Muscle of leg (tissue), 11 donors: ENCODE measurements around the gene SLC9A7. TPM values are rescaled to one million over a fixed set of nuclear protein-coding genes. Genes with fewer than 3 reads are reported as not detected.

Source experiments
- DNase-seq: peaks from one replicate; pipeline ENCODE4 v3.0.0; 2013
- H3K27ac ChIP-seq: one replicate; pipeline ENCODE4 v1.5.1; 2013; ENCODE audit warnings: mild to moderate bottlenecking, low read length, control low read depth
- H3K27me3 ChIP-seq: one replicate; pipeline ENCODE4 v1.6.1; 2013; ENCODE audit warnings: low read length; ENCODE audit not compliant: control insufficient read depth, insufficient read depth
- H3K36me3 ChIP-seq: one replicate; pipeline ENCODE4 v1.6.1; 2013; ENCODE audit warnings: low read length; ENCODE audit not compliant: control insufficient read depth, insufficient read depth
- H3K4me1 ChIP-seq: one replicate; pipeline ENCODE4 v1.6.1; 2013; ENCODE audit warnings: low read length; ENCODE audit not compliant: control insufficient read depth, insufficient read depth
- H3K4me3 ChIP-seq: one replicate; pipeline ENCODE4 v1.5.1; 2013; ENCODE audit warnings: low read length, control low read depth
- H3K9me3 ChIP-seq: replicated peaks from 2 replicates; pipeline ENCODE4 v1.6.1; 2013; ENCODE audit warnings: low read depth, low read length; ENCODE audit not compliant: control insufficient read depth
- WGBS: methylation state at CpG from one replicate; pipeline ENCODE4 v1.1.5; 2013; ENCODE audit warnings: missing lambda C conversion rate; ENCODE audit not compliant: insufficient coverage; 5-methylcytosine and 5-hydroxymethylcytosine counted together
- polyA plus RNA-seq, 8 donors: library from polyadenylated mRNA; unstranded; fragments of 120-200 nt; gene quantifications; one replicate each; pipeline versions ENCODE4 v1.2.1 to v1.2.3, GENCODE V29; 2013; ENCODE audit warnings: inconsistent platforms in 1 of 8, low replicate concordance in 1 of 8; ENCODE audit not compliant: insufficient read length in 8 of 8, insufficient read depth in 1 of 8
- total RNA-seq: library from RNA; stranded (reverse); fragments of 120-200 nt; gene quantifications from one replicate; pipeline ENCODE4 v1.2.4, GENCODE V29; 2013

The SLC9A7 gene
- total and polyA plus RNA-seq, 9 donors, result 5.4 to 12.3 (median 6.7) TPM

DNA sequence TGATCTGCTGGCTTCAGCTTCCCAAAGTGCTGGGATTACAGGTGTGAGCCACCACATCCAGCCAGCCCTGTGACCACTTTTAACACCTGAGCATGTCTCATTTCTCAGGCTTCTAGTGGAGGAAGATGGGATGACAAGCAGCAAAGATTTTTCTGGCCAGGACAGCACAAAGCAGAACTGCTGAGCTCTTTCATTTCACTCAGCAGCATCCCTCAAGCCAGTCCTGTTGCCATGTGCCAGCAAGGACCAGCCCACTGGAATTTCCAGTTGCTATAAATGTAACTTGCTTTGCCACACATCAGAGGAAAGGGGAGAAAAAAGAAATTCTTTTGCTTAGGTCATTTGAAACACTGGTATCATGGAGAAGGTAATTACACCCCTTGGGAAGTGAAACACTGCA lies 75.9 kb downstream of the SLC9A7 start:
- H3K4me1 ChIP-seq, result no peaks in the 10 kb centered on the region
- no peaks in the 10 kb centered on the region for H3K9me3 ChIP-seq
- peaks cover 13% of the 10 kb centered on the region for H3K27me3 ChIP-seq
- DNase-seq, result no peak
- H3K36me3 ChIP-seq, result no peaks in the 10 kb centered on the region
- H3K27ac ChIP-seq, result no peak overlapping the region
- H3K4me3 ChIP-seq, result no peak overlapping the region

DNA sequence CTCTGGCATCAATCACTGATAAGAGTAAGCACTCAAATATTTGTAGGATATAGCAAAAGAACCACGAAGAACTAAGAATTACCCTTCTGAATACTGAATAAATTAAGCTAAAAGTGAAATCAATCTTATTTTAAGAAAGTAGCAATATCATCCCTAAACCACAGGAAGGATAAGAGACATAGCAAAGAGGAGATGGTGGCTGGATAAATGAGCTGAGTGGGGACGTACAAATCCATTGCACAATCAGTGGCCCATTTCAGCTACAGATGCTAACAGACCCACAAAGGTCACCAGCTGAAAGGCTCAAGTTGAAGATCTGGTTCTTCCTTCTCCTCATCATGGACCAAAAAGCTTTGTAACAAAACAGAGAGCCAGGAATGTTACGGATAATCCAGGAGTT lies 77.1 kb downstream of the SLC9A7 start:
- 88% methylated on average over 1 of the region's 3 CpGs for WGBS
- Histone ChIP-seq H3K27me3 (peaks cover 16% of the 10 kb centered on the region), H3K9me3 (no peaks in the 10 kb centered on the region), H3K4me1 (no peaks in the 10 kb centered on the region), H3K27ac (no peak overlapping the region), H3K4me3 (no peak overlapping the region), H3K36me3 (no peaks in the 10 kb centered on the region)
- DNase-seq, result no peak

DNA sequence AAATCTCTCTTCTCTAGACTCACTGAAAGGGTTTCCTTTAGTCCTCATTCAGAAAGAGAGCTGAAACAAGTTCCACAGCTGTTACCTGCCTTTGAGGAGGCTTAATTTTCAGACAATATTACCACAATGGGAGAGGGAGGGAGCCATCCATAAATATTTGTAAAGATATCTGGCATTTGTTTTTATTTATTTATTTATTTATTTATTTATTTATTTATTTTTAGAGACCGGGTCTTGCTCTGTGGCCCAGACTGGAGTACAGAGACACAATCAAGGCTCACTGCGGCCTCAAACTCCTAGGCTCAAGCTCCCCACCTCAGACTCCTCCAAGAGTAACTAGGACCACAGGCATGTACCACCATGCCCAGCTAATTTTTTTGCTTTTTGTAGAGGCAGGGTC lies 80.7 kb downstream of the SLC9A7 start:
- H3K4me3 ChIP-seq, result no peak overlapping the region
- H3K27ac ChIP-seq, result no peak overlapping the region
- no peaks in the 10 kb centered on the region for H3K36me3 ChIP-seq
- H3K4me1 ChIP-seq, result peaks cover 2% of the 10 kb centered on the region
- DNase-seq, result no peak
- WGBS, result no CpG with 5 or more reads among the region's 2 CpGs
- H3K27me3 ChIP-seq, result peaks cover 15% of the 10 kb centered on the region
- no peaks in the 10 kb centered on the region for H3K9me3 ChIP-seq

DNA sequence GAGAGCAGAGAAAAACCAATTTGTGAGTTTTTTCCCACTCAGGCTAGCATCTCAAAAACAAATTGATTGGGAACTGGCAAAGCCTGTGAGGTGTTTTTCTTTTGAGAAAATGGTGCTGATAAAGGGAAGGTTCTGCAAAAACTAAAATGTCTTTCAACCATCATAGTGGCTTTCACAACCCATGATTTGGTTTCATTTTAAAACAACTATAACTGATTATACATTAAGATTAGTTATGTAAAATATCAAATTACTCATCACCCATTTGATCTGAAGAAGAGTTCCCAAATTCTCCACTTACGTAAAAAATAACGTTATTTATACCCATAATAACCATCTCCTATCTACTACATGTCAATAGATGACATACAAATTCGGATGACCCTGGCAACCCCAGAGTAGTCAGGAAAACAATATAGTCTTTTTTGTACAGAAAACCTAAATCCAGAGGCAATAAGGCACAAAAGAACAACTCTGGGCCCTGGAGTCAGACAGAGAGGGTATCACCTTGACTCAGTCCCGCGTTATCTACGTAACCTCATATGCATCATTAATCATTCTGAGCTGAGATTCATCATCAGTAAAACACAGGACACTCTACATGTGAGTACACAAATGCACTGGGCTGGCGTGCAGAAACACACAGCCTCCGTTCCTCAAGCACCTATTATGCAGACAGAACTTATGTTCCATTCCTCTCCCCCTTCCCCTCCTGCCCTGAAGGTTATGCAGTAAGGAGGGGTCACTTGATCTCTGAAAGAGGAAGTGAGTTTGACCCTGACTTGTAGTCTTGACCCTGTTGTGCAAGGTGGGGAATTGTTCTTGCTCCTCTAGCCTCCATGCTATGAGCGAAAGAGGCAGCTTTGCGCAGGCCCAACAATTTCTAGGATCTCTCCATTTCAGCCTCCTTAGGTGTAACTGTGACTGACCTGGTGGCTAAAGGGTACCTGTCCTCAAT lies 82.2 kb downstream of the SLC9A7 start:
- no peak for DNase-seq

DNA sequence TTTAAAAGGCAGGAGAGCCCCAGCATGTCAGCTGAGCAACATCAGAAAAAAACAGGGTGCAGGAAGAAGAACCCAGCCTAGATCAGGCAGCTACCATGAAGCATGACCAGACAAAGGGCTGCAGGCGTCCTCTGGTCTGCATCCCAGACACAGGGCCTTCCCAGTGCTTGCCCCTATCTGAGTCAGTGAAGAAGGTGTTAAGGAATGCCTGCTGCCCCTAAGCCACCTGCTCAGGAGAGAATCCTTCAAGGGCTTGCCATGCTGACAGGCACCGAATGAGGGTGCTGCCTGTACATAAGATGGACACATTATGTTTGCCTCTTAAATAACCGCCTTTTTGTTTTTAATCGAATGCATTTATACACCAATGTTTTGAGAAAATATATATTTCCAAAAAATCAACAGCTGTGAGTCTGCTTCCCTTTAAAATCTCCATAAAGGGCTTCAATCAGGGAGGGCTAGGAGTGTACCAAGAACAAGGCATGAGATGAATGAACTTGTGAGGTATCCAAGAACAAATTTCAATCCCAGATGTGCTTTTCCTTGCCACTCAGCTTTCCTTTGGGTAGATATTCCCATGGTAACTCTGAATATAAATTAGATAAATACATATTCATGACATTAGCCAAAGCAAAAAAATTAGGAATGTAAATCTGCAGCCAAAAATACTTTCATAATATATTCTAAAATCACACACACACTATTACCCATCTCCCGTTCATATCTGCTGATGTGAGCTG lies 85.1 kb downstream of the SLC9A7 start:
- DNase-seq, result peak; percentile 51
- Histone ChIP-seq H3K4me3 (no peak overlapping the region), H3K4me1 (peaks cover 7% of the 10 kb centered on the region), H3K27me3 (peaks cover 14% of the 10 kb centered on the region), H3K27ac (no peak overlapping the region), H3K36me3 (no peaks in the 10 kb centered on the region), H3K9me3 (no peaks in the 10 kb centered on the region)
- no CpG with 5 or more reads among the region's 5 CpGs for WGBS

More for the DNA sequence above, 82.2 kb downstream of the SLC9A7 start:
- no peak overlapping the region for H3K27ac ChIP-seq
- 100% methylated on average over 1 of the region's 10 CpGs for WGBS
- peaks cover 2% of the 10 kb centered on the region for H3K4me1 ChIP-seq
- no peaks in the 10 kb centered on the region for H3K36me3 ChIP-seq
- H3K27me3 ChIP-seq, result peaks cover 9% of the 10 kb centered on the region
- H3K9me3 ChIP-seq, result no peaks in the 10 kb centered on the region
- no peak overlapping the region for H3K4me3 ChIP-seq

DNA sequence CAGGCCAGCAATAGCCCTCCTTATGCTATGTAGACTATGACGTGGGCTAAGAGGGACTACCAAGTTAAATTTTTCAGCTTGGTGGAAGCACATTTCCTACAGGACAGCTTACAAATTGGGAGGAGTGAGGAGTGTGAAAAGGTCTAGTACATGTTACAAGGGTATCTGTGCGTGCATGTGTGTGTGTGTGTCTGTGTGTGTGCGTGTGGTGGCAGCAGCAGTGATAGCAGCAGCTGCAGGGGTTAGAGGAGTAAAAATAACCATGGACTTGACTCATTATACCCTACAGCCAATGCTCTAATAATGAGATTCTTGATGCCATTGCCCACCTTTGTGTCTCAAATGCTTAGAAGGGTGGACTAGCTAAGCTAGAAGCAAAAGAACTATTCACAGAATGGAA lies 88.6 kb downstream of the SLC9A7 start:
- DNase-seq, result peak; percentile 35
- Histone ChIP-seq H3K27ac (peak overlapping the region; percentile 6), H3K36me3 (no peaks in the 10 kb centered on the region), H3K4me3 (no peak overlapping the region), H3K4me1 (peaks cover 7% of the 10 kb centered on the region), H3K9me3 (no peaks in the 10 kb centered on the region), H3K27me3 (peaks cover 16% of the 10 kb centered on the region)
- WGBS, result no CpG with 5 or more reads among the region's 3 CpGs

DNA sequence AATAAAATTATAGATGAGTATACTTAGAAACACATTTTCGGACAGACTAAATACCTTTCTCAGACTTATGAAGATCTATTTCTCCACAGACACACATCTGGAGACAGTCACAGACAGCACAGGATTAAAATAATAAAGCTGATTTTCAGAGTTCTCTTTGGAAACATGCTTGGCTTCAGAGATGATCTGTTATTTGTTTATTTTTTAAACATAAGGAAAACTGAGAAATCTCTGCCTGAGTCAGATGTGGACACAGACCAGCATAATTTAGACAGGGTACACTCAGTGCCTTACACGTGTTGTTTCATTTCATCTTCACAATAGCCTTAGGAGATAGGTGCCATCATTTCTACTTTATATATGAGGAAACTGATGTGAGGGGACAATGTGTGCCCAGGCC lies 92.1 kb downstream of the SLC9A7 start:
- H3K27ac ChIP-seq, result no peak overlapping the region

DNA sequence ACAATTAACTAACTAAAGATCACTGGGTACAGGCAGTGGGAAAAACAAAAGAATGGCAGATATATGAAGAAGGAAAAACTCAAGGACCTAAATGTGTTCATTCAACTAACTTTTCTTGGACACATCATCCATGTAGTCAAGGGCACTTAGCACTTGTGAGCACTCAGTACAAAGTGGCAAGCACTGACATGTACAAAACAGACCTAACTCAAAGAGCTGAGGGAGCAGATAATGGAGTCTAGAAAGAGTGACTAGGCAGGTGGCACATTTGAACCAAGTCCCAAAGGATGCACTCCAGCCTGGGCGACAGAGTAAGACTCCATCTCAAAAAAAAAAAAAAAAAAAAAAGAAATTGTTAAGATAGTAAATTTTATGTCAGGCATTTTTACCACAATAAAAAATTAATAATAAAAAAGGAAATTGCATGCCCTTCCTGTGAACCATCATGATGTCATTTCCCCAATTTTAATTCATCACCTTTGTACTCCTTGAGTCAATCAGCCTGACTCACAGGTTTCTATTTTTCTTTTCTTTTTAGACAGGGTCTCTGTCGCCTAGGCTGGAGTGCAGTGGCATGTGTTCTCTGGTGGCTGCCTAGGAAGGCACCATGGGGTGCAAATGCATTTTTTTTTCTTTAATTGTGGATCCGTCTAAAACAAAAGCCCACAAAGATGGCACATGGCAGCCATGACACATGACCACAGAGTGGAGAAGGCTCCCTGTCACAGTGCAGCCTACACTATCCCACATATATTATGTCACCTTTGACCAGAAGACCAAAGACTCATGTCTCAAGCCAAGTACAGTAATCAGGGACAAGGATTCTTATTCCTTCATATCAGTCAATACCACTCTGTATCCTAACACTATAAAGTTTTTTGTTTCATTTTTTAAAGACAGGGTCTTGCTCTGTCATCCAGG lies 93.4 kb downstream of the SLC9A7 start:
- Histone ChIP-seq H3K36me3 (no peaks in the 10 kb centered on the region), H3K4me1 (peaks cover 4% of the 10 kb centered on the region), H3K9me3 (no peaks in the 10 kb centered on the region), H3K27ac (no peak overlapping the region), H3K27me3 (peaks cover 10% of the 10 kb centered on the region), H3K4me3 (no peak overlapping the region)
- no peak for DNase-seq
- WGBS, result 78% methylated on average over 1 of the region's 3 CpGs

More for the DNA sequence above, 92.1 kb downstream of the SLC9A7 start:
- no peak for DNase-seq
- Histone ChIP-seq H3K4me1 (peaks cover 4% of the 10 kb centered on the region), H3K36me3 (no peaks in the 10 kb centered on the region), H3K27me3 (peaks cover 10% of the 10 kb centered on the region), H3K9me3 (no peaks in the 10 kb centered on the region), H3K4me3 (no peak overlapping the region)
- WGBS, result no CpG with 5 or more reads among the region's 2 CpGs

DNA sequence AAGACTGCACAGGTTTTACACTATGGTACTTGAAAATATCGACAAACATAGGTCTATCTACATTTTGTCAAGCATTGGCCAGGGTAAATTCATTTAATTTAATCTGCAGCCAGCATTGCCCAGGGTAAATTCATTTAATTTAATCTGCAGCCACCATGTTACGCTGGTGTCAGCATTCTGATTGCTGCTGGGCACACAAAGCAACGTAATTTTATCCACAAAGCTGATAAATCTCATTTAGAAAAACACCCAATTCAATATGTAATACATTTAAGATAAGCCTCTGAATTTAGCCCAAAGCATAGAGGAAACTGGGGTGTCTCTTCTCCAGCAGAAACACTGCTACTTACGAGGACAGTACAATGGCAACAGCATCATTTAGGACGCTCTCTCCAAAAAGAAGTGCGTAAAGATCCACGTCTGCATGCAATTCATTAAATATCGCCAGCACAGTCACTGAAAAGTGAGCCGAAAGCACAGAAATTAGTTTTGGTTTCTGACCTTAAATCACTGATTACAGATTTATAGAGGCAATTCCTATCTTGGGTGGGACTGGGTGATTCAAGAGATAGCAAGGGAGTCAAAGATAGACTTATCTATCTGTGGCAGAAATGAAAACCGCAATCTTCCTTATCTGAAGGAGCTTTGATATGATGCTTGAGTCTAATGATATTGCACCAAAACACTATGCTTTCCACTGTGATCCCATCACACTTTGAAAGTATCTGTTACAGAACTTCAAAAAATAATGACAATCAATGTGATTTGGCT lies 96.5 kb downstream of the SLC9A7 start:
- Histone ChIP-seq H3K4me3 (no peak overlapping the region), H3K9me3 (no peaks in the 10 kb centered on the region), H3K36me3 (no peaks in the 10 kb centered on the region), H3K27me3 (peaks cover 3% of the 10 kb centered on the region), H3K27ac (no peak overlapping the region), H3K4me1 (no peaks in the 10 kb centered on the region)
- WGBS, result 79% methylated on average over 2 of the region's 10 CpGs
- no peak for DNase-seq
